HG03103 (cell line): ENCODE data around the gene GPC5.
"Not testable (repeated sequence)": the region's sequence is repeated elsewhere in the genome, so short reads cannot be mapped to it uniquely, and the experiment has no call there.

Experiments used
- ATAC-seq: cut with Tn5 transposase; IDR thresholded peaks from one replicate; pipeline ENCODE4 v1.9.1; 2021; ENCODE audit warnings: low read depth; ENCODE audit not compliant: unreplicated experiment

GPC5 gene

GRCh38 chr13:92836171-92836570, 1437.8 kb downstream of the GPC5 start:
- ATAC-seq, result no peak

GRCh38 chr13:92838786-92839185, 1440.4 kb downstream of the GPC5 start:
- no peak for ATAC-seq

- ATAC-seq, result no peak
Observed at GRCh38 chr13:92842145-92842544, 1443.7 kb downstream of the GPC5 start.

GRCh38 chr13:92843549-92843948, 1445.1 kb downstream of the GPC5 start:
- no peak for ATAC-seq

GRCh38 chr13:92849381-92849780, 1451.0 kb downstream of the GPC5 start:
- no peak for ATAC-seq

GRCh38 chr13:92864584-92865284, 1466.3 kb downstream of the GPC5 start:
- ATAC-seq, result no peak

GRCh38 chr13:92873029-92873428, 1474.6 kb downstream of the GPC5 start:
- ATAC-seq, result no peak

GRCh38 chr13:92886535-92887077, 1488.2 kb downstream of the GPC5 start:
- ATAC-seq, result no peak

- no peak for ATAC-seq
Observed at GRCh38 chr13:92894447-92894846, 1496.0 kb downstream of the GPC5 start.

- ATAC-seq, result no peak
Observed at GRCh38 chr13:92896842-92897241, 1498.4 kb downstream of the GPC5 start.

GRCh38 chr13:92898946-92899345, 1500.5 kb downstream of the GPC5 start:
- not testable (repeated sequence) for ATAC-seq

- ATAC-seq, result no peak
Observed at GRCh38 chr13:92900446-92900845, 1502.0 kb downstream of the GPC5 start.

- ATAC-seq, result no peak
Observed at GRCh38 chr13:92901739-92902138, 1503.3 kb downstream of the GPC5 start.

GRCh38 chr13:92912629-92913028, 1514.2 kb downstream of the GPC5 start:
- no peak for ATAC-seq

- ATAC-seq, result no peak
Observed at GRCh38 chr13:92913840-92914239, 1515.4 kb downstream of the GPC5 start.
